ENCODE measurements around the gene TBC1D4. TPM values are rescaled to one million over a fixed set of nuclear protein-coding genes. Genes with fewer than 3 reads are reported as not detected.

TBC1D4 gene
- total and polyA plus RNA-seq, 10 of the 15 experiments (the other 5 are each of a cell fraction or from before 2014, with no cell fraction given), result 11.0 to 38.6 (median 25.5) TPM

DNA sequence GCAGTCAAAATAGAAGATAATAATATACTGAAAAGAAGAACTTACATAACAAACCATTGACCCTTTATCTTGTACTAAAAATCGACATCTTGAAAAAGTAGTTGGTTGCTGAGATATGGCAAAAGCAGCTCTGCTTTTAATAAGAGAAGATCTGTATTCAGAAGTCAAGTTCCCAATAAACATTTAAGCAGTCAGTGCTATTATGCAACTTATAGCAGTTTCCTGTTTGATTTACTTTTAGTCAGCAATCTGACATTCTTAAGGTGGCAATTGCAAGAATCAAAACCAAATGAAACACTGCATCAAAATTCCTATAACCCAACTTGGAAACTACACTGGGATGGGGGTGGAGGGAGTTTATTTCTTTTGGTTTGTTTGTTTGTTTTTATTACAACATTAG, 165.5 kb downstream of the TBC1D4 start:
- Histone ChIP-seq H3K27me3 (replicated peaks in 1 of 2; ENCODE audit: control insufficient read depth in 2 of 2, insufficient read depth in 2 of 2, low read length in 1 of 2) (no peaks in the 10 kb centered on the region), H3K4me3 (no peak overlapping the region), H3K9ac (ENCODE audit: control insufficient read depth, insufficient read depth, low read length) (no peak overlapping the region), H3K4me1 (ENCODE audit: control insufficient read depth, insufficient read depth, low read length) (peaks cover 4% of the 10 kb centered on the region; the same call in 1 of the 2 replicates), H3K9me3 (replicated peaks; ENCODE audit: control insufficient read depth, insufficient read depth, low read length) (no peaks in the 10 kb centered on the region), H2AFZ (ENCODE audit: control insufficient read depth, low read depth, low read length) (no peak overlapping the region), H3K4me2 (ENCODE audit: control insufficient read depth, insufficient read depth) (no peak overlapping the region), H3K79me2 (ENCODE audit: control insufficient read depth, insufficient read depth, low read length) (no peaks in the 10 kb centered on the region), H3K27ac (ENCODE audit: control insufficient read depth, insufficient read depth) (no peak overlapping the region), H3K36me3 (ENCODE audit: control insufficient read depth in 2 of 2, insufficient read depth in 2 of 2, low read length in 1 of 2) (no peaks in the 10 kb centered on the region), H4K20me1 (ENCODE audit: control insufficient read depth, insufficient read depth) (no peaks in the 10 kb centered on the region)
- intact Hi-C loops (cut with micrococcal nuclease; ENCODE audit: unreplicated experiment) (no loop called here), in situ Hi-C loops (cut with MboI) (no loop called here)
- ATAC-seq (no peak), DNase-seq (ENCODE audit: low read depth, low spot score) (no peak), FAIRE-seq (no peak)
- ChIA-PET RAD21 (ENCODE audit: unreplicated experiment) (interaction anchor here (1.6 kb wide), 1 partner anchor 10 kb away, joined by 9 read pairs; no protein-coding TSS in a partner anchor), SMC1A (ENCODE audit: uncharacterized antibody, unreplicated experiment) (interaction anchor here (0.6 to 2.3 kb wide), 8 partner anchors 11 to 106 kb away, joined by 3 to 11 read pairs (median 4); no protein-coding TSS in a partner anchor), CTCF (interaction anchor here (0.6 kb wide), 1 partner anchor 167 kb away, joined by 3 read pairs; no protein-coding TSS in a partner anchor), POLR2A (no interaction called here)
- no TSS peak for BruUV-seq (replicated peaks)
- 4% methylated on average over 1 of the region's 1 CpG for WGBS (ENCODE audit: insufficient coverage, insufficient replicate concordance, low lambda C conversion rate, missing lambda C conversion rate)
- no peak for TF ChIP-seq EZH2 (IDR thresholded peaks at IDR 0.05; ENCODE audit: borderline replicate concordance, control insufficient read depth, low read depth, low read length)
- TF ChIP-seq, protein P1, sequence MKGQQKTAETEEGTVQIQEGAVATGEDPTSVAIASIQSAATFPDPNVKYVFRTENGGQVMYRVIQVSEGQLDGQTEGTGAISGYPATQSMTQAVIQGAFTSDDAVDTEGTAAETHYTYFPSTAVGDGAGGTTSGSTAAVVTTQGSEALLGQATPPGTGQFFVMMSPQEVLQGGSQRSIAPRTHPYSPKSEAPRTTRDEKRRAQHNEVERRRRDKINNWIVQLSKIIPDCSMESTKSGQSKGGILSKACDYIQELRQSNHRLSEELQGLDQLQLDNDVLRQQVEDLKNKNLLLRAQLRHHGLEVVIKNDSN (IDR thresholded peaks at IDR 0.05; ENCODE audit: borderline replicate concordance, extremely low read length, insufficient read depth, low read depth, low read length), result no peak
- TF ChIP-seq, protein P2, sequence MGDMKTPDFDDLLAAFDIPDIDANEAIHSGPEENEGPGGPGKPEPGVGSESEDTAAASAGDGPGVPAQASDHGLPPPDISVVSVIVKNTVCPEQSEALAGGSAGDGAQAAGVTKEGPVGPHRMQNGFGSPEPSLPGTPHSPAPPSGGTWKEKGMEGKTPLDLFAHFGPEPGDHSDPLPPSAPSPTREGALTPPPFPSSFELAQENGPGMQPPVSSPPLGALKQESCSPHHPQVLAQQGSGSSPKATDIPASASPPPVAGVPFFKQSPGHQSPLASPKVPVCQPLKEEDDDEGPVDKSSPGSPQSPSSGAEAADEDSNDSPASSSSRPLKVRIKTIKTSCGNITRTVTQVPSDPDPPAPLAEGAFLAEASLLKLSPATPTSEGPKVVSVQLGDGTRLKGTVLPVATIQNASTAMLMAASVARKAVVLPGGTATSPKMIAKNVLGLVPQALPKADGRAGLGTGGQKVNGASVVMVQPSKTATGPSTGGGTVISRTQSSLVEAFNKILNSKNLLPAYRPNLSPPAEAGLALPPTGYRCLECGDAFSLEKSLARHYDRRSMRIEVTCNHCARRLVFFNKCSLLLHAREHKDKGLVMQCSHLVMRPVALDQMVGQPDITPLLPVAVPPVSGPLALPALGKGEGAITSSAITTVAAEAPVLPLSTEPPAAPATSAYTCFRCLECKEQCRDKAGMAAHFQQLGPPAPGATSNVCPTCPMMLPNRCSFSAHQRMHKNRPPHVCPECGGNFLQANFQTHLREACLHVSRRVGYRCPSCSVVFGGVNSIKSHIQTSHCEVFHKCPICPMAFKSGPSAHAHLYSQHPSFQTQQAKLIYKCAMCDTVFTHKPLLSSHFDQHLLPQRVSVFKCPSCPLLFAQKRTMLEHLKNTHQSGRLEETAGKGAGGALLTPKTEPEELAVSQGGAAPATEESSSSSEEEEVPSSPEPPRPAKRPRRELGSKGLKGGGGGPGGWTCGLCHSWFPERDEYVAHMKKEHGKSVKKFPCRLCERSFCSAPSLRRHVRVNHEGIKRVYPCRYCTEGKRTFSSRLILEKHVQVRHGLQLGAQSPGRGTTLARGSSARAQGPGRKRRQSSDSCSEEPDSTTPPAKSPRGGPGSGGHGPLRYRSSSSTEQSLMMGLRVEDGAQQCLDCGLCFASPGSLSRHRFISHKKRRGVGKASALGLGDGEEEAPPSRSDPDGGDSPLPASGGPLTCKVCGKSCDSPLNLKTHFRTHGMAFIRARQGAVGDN (IDR thresholded peaks at IDR 0.05), result no peak
- TF ChIP-seq STAT1 (conservative IDR thresholded peaks at IDR 0.05), result no peak
- TF ChIP-seq ZNF622 (IDR thresholded peaks at IDR 0.05), result no peak
- TF ChIP-seq RBBP5 (conservative IDR thresholded peaks at IDR 0.05), result no peak
- no peak for TF ChIP-seq YBX1 (IDR thresholded peaks at IDR 0.05)
- TF ChIP-seq SPI1 (IDR thresholded peaks at IDR 0.05; ENCODE audit: borderline replicate concordance, insufficient read depth, low read depth, low read length), result no peak
- TF ChIP-seq SRF (IDR thresholded peaks at IDR 0.05; ENCODE audit: low read depth in 2 of 2, low read length in 2 of 2), result no peak
- TF ChIP-seq, protein P3, sequence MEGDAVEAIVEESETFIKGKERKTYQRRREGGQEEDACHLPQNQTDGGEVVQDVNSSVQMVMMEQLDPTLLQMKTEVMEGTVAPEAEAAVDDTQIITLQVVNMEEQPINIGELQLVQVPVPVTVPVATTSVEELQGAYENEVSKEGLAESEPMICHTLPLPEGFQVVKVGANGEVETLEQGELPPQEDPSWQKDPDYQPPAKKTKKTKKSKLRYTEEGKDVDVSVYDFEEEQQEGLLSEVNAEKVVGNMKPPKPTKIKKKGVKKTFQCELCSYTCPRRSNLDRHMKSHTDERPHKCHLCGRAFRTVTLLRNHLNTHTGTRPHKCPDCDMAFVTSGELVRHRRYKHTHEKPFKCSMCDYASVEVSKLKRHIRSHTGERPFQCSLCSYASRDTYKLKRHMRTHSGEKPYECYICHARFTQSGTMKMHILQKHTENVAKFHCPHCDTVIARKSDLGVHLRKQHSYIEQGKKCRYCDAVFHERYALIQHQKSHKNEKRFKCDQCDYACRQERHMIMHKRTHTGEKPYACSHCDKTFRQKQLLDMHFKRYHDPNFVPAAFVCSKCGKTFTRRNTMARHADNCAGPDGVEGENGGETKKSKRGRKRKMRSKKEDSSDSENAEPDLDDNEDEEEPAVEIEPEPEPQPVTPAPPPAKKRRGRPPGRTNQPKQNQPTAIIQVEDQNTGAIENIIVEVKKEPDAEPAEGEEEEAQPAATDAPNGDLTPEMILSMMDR (IDR thresholded peaks at IDR 0.05 in 2 of 3, conservative IDR thresholded peaks at IDR 0.05 in 1 of 3; ENCODE audit: control insufficient read depth in 2 of 3, extremely low read depth in 1 of 3, insufficient read depth in 1 of 3, low read depth in 3 of 3, low read length in 3 of 3), result no peak
- no peak for TF ChIP-seq HDGF (IDR thresholded peaks at IDR 0.05)
- TF ChIP-seq TCF3 (IDR thresholded peaks at IDR 0.05; ENCODE audit: borderline replicate concordance, insufficient read depth, low read depth, low read length), result no peak

Measured in GM12878 (cell line).